Endothelial cell (in vitro differentiated cells): ENCODE data around the gene DUOX1. TPM values are rescaled to one million over a fixed set of nuclear protein-coding genes. Genes with fewer than 3 reads are reported as not detected.

Experiments used
- DNase-seq: peaks from one replicate; pipeline ENCODE4 v3.0.0; 2021; ENCODE audit warnings: low spot score
- H3K27ac Mint-ChIP-seq: one replicate; pipeline ENCODE4 v1.8.0; 2021; ENCODE audit warnings: mixed read lengths, inconsistent platforms; ENCODE audit not compliant: unreplicated experiment
- H3K27me3 Mint-ChIP-seq: one replicate; pipeline ENCODE4 v1.8.0; 2021; ENCODE audit warnings: mild to moderate bottlenecking, moderate library complexity, mixed read lengths, inconsistent platforms; ENCODE audit not compliant: unreplicated experiment
- H3K36me3 Mint-ChIP-seq: one replicate; pipeline ENCODE4 v1.8.0; 2021; ENCODE audit warnings: mild to moderate bottlenecking, low read depth, mixed read lengths, inconsistent platforms; ENCODE audit not compliant: unreplicated experiment
- H3K4me1 Mint-ChIP-seq: one replicate; pipeline ENCODE4 v1.8.0; 2021; ENCODE audit warnings: mild to moderate bottlenecking, mixed read lengths, inconsistent platforms; ENCODE audit not compliant: unreplicated experiment
- H3K4me3 Mint-ChIP-seq: one replicate; pipeline ENCODE4 v1.8.0; 2021; ENCODE audit warnings: mild to moderate bottlenecking, mixed read lengths, inconsistent platforms; ENCODE audit not compliant: unreplicated experiment
- H3K9me3 Mint-ChIP-seq: one replicate; pipeline ENCODE4 v1.8.0; 2021; ENCODE audit warnings: mixed read lengths, inconsistent platforms; ENCODE audit not compliant: unreplicated experiment
- CTCF ChIP-seq: fragments of 200-600 bp; sonication (generic); IDR thresholded peaks from one replicate; pipeline ENCODE4 v1.5.0; 2021; ENCODE audit warnings: antibody characterized with exemption; ENCODE audit not compliant: unreplicated experiment
- total RNA-seq: library from RNA; stranded (reverse); fragmentation: NEBNext Ultra II Directional; extraction: Animal tissue kit (Norgen Biotek cat#: 25700); gene quantifications from one replicate; pipeline ENCODE4 v1.2.1, GENCODE V29; 2021; ENCODE audit not compliant: unreplicated experiment

Gene DUOX1
- total RNA-seq, 1 donor from 2014 or later = not detected

- H3K4me1 Mint-ChIP-seq = no peaks in the 10 kb centered on the region
- no peak for DNase-seq
- peaks cover 12% of the 10 kb centered on the region for H3K27me3 Mint-ChIP-seq
- no peak overlapping the region for H3K27ac Mint-ChIP-seq
- TF ChIP-seq CTCF = no peak
- H3K36me3 Mint-ChIP-seq = peaks cover 33% of the 10 kb centered on the region
- H3K4me3 Mint-ChIP-seq = no peak overlapping the region
- H3K9me3 Mint-ChIP-seq = no peaks in the 10 kb centered on the region
These were observed 42.1 kb downstream of the DUOX1 start for GRCh38 chr15:45171912-45172311.

GRCh38 chr15:45174069-45174468, 44.3 kb downstream of the DUOX1 start:
- no peak for DNase-seq
- Mint-ChIP-seq H3K9me3 (no peaks in the 10 kb centered on the region), H3K27me3 (peaks cover 9% of the 10 kb centered on the region), H3K27ac (no peak overlapping the region), H3K4me3 (no peak overlapping the region), H3K4me1 (no peaks in the 10 kb centered on the region), H3K36me3 (peaks cover 44% of the 10 kb centered on the region)
- TF ChIP-seq CTCF = no peak

GRCh38 chr15:45174577-45174976, 44.8 kb downstream of the DUOX1 start:
- no peak overlapping the region for H3K27ac Mint-ChIP-seq
- peak overlapping the region; percentile 7 for H3K4me3 Mint-ChIP-seq
- no peak for DNase-seq
- no peaks in the 10 kb centered on the region for H3K4me1 Mint-ChIP-seq
- no peak for TF ChIP-seq CTCF
- H3K9me3 Mint-ChIP-seq = no peaks in the 10 kb centered on the region
- H3K36me3 Mint-ChIP-seq = peaks cover 44% of the 10 kb centered on the region
- H3K27me3 Mint-ChIP-seq = peaks cover 9% of the 10 kb centered on the region

- Mint-ChIP-seq H3K27me3 (peaks cover 16% of the 10 kb centered on the region), H3K27ac (no peak overlapping the region), H3K4me1 (peaks cover 17% of the 10 kb centered on the region), H3K9me3 (no peaks in the 10 kb centered on the region), H3K36me3 (peaks cover 48% of the 10 kb centered on the region), H3K4me3 (peak overlapping the region; percentile 61)
- no peak for DNase-seq
- TF ChIP-seq CTCF = no peak
These were observed 47.5 kb downstream of the DUOX1 start for GRCh38 chr15:45177285-45177684.

- H3K27me3 Mint-ChIP-seq = peaks cover 16% of the 10 kb centered on the region
- peaks cover 45% of the 10 kb centered on the region for H3K36me3 Mint-ChIP-seq
These were observed 49.6 kb downstream of the DUOX1 start for GRCh38 chr15:45179221-45179985.

More at GRCh38 chr15:45179221-45179985, 49.6 kb downstream of the DUOX1 start:
- Mint-ChIP-seq H3K4me3 (no peak overlapping the region), H3K4me1 (peaks cover 26% of the 10 kb centered on the region), H3K27ac (no peak overlapping the region), H3K9me3 (no peaks in the 10 kb centered on the region)
- peak; percentile 37 for DNase-seq
- TF ChIP-seq CTCF = peak; percentile 64
